ENCODE measurements around the gene PEAR1. TPM values are rescaled to one million over a fixed set of nuclear protein-coding genes. Genes with fewer than 3 reads are reported as not detected.

Gene PEAR1
- total RNA-seq, 4 donors from 2014 or later, result 11.2 to 21.9 (median 14.4) TPM

DNA sequence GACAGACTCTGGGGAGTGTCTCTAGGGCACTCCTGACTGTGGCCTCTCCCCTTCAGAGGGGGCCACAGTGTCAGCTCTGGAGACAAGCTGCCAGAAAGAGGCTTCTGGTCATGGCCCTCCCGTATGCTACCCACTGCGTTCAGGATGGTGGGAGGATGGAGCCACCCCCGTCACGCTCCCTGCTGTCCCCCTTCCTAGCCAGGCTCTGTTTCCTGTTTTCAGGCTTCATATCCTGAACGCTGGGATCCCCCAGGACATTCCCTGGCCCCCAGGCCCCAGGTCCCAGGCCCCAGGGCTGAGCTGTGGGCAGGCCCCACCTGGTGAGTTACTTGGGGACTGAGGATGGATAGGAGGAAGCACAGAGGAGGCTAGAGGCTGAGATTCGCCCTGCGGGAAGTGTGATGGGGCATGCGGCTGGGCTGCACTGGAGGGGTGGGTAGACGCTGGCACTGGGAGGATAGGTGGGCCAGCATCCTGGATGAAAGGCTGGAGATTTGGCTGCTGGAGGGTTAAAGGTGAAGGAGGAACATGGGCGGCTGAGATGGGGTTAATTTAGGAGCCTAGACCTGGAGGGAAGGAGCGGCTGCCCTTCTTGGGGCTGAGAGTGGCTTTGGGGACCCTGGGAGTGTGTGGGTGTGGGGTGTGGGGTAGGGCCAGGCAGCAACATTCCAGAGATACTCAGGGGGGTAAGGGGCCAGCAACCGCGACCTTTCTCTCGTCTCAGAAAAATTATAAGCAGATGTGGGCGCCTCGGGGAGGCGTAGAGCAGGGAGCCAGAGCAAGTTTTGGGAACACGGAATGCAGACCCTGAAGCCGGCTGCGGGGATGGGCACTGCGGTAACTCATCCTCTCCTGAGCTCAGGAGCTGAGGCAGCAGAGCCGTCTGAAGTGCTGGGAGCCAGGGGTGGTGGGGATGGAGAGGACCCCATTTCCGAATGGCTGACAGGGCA, 8.7 kb downstream of the PEAR1 start:
- DNase-seq, result no peak
- H3K27me3 ChIP-seq, result no peaks in the 10 kb centered on the region
- TF ChIP-seq, protein P1, sequence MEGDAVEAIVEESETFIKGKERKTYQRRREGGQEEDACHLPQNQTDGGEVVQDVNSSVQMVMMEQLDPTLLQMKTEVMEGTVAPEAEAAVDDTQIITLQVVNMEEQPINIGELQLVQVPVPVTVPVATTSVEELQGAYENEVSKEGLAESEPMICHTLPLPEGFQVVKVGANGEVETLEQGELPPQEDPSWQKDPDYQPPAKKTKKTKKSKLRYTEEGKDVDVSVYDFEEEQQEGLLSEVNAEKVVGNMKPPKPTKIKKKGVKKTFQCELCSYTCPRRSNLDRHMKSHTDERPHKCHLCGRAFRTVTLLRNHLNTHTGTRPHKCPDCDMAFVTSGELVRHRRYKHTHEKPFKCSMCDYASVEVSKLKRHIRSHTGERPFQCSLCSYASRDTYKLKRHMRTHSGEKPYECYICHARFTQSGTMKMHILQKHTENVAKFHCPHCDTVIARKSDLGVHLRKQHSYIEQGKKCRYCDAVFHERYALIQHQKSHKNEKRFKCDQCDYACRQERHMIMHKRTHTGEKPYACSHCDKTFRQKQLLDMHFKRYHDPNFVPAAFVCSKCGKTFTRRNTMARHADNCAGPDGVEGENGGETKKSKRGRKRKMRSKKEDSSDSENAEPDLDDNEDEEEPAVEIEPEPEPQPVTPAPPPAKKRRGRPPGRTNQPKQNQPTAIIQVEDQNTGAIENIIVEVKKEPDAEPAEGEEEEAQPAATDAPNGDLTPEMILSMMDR (IDR thresholded peaks at IDR 0.05), result no peak
- TF ChIP-seq POLR2A (IDR thresholded peaks at IDR 0.05), result no peak
- H3K9me3 ChIP-seq, result no peaks in the 10 kb centered on the region
- H3K36me3 ChIP-seq, result peaks cover 0 to 6% of the 10 kb centered on the region in 2 donors
- intact Hi-C loops (cut with DNase I), result no loop called here
- 71 to 74% methylated on average over 22 of the region's 23 CpGs for WGBS, 2 donors
- no peak overlapping the region for H3K27ac ChIP-seq
- no peak overlapping the region for H3K4me3 ChIP-seq (replicated peaks in 1 of 3)
- peaks cover 4 to 64% of the 10 kb centered on the region in 2 donors for H3K4me1 ChIP-seq

DNA sequence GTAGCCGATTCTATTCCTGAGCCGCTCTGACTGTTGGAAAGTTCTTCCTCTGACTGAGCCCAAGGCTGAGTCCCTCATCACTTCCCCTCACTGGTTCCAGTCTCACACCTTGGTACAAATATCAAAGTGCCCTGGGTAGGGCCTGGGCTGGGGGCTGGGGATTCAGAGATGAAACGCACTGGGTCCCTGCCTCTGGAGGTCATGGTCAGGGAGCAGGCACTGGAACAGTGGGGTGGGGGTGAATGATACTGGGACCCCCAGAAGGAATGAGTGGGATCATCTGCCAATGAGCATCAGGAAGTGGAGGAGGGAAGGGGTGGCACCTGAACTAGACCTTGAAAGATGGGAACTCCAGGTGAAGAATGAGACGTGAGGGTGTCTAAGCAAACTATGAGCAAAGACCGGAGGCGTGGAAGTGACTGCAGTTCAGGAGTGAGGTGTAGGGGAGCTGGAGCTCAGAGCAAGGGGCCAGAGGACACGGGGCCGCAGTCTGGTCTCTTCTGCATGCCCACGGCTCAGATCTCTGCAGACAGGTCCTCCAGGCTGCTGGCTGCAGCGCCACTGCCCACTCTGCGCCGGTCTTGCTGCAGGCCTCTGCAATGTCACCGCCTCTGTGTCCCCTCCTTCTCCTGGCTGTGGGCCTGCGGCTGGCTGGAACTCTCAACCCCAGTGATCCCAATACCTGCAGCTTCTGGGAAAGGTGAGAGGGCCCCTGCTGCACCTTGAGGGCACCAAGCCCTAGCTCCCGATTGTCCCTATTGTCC, 10.0 kb downstream of the PEAR1 start:
- Histone ChIP-seq H3K27ac (peak overlapping the region in 1 of 3 donors; percentile 10), H3K9me3 (no peaks in the 10 kb centered on the region), H3K36me3 (peaks cover 0 to 6% of the 10 kb centered on the region in 2 donors), H3K4me1 (peaks cover 4 to 54% of the 10 kb centered on the region in 2 donors), H3K4me3 (replicated peaks in 1 of 3) (no peak overlapping the region), H3K27me3 (no peaks in the 10 kb centered on the region)
- intact Hi-C loops (cut with DNase I), result no loop called here
- WGBS, 2 donors, result 65 to 69% methylated on average over 15 of the region's 15 CpGs
- peak in 1 of 2 donors; percentile 21 for DNase-seq
- TF ChIP-seq POLR2A (IDR thresholded peaks at IDR 0.05), result no peak
- TF ChIP-seq, protein P1 (IDR thresholded peaks at IDR 0.05), result no peak

DNA sequence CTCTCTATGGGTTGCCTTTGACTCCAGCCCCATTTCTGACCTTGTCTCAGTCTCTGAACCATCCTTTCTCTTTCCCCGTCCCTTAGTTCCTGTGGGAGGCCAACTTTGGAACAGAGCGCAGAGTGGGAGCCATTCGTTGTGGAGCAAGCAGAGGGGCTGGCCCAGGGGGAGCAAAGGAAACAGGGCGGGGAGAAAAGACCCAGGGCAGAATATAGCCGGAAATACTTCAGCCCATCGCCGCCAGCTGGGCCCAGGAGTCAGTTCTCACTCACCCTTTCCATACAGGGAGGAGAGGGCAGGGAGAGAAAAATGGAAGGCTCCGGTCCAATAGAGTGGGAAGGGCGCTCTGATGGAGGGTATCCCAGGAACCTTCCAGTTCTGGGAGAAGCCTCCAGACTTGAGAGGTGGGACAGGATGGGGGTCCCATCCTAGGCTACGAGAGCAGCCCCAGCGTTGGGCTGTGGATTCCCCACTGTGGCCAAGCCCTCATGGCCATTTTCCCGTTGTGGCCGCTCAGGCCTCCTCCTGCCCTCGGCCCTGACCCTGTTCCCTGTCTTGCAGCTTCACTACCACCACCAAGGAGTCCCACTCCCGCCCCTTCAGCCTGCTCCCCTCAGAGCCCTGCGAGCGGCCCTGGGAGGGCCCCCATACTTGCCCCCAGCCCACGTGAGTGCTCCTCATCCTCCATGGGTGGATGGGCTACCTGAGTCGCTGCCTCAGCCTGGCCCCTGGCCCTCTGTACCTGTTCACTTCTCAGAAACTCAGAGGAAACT, 10.9 kb downstream of the PEAR1 start:
- Histone ChIP-seq H3K9me3 (no peaks in the 10 kb centered on the region), H3K27ac (no peak overlapping the region), H3K27me3 (no peaks in the 10 kb centered on the region), H3K4me3 (replicated peaks in 1 of 3) (no peak overlapping the region), H3K4me1 (peaks cover 4 to 46% of the 10 kb centered on the region in 2 donors), H3K36me3 (peaks cover 0 to 6% of the 10 kb centered on the region in 2 donors)
- TF ChIP-seq, protein P1 (IDR thresholded peaks at IDR 0.05), result no peak
- TF ChIP-seq POLR2A (IDR thresholded peaks at IDR 0.05), result no peak
- 72 to 74% methylated on average over 18 to 19 of the region's 19 CpGs for WGBS, 2 donors
- intact Hi-C loops (cut with DNase I), result no loop called here
- no peak for DNase-seq

DNA sequence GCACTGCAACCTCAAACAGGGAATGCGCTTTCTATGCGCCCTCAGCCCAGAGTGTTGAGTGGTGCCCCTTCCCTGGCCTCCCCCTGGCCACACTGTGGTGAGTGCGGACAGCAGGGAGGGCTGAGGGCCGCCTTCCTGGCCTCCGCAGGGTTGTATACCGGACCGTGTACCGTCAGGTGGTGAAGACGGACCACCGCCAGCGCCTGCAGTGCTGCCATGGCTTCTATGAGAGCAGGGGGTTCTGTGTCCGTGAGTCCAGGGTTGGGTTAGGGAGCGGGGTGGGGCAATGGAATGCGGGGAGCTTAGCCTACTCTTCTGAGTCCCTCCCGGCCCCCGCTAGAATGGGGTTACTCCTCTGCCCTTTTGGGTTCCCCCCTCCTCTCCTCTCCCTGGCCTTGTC, 11.7 kb downstream of the PEAR1 start:
- no peak overlapping the region for H3K4me3 ChIP-seq (replicated peaks in 1 of 3)
- intact Hi-C loops (cut with DNase I), result no loop called here
- 87 to 90% methylated on average over 11 to 15 of the region's 16 CpGs for WGBS, 2 donors
- no peak for TF ChIP-seq POLR2A (IDR thresholded peaks at IDR 0.05)
- TF ChIP-seq, protein P1 (IDR thresholded peaks at IDR 0.05), result no peak
- no peaks in the 10 kb centered on the region for H3K27me3 ChIP-seq
- H3K27ac ChIP-seq, result no peak overlapping the region
- no peak for DNase-seq
- H3K9me3 ChIP-seq, result no peaks in the 10 kb centered on the region
- H3K36me3 ChIP-seq, result peaks cover 0 to 6% of the 10 kb centered on the region in 2 donors
- peaks cover 4 to 39% of the 10 kb centered on the region in 2 donors for H3K4me1 ChIP-seq

Data from thyroid gland (tissue), 4 donors.